SK-N-SH (cell line): ENCODE results near the gene SACS. TPM values are rescaled to one million over a fixed set of nuclear protein-coding genes. Genes with fewer than 3 reads are reported as not detected.

Experiments
- CTCF ChIA-PET: fragments of 300-600, 350-600 bp; formaldehyde crosslinking; extraction: SDS; loops from one replicate; lab custom pipeline; 2021; lab: Yijun Ruan, JAX
- POLR2A ChIA-PET: fragments of 350-600 bp; sonication (Branson Sonifier 250); formaldehyde crosslinking; extraction: SDS; loops from one replicate; lab custom pipeline; 2020; ENCODE audit warnings: antibody characterized with exemption, inconsistent platforms; lab: Yijun Ruan, JAX
- DNase-seq: peaks from one replicate; pipeline ENCODE4 v3.0.0; 2012
- H2AFZ ChIP-seq: fragments of 200-600 bp; sonication (generic); 2 replicates; pipeline ENCODE4 v1.8.1; 2016; ENCODE audit warnings: antibody characterized with exemption, mild to moderate bottlenecking, low read depth
- H3F3A ChIP-seq: fragments of 200-600 bp; sonication (generic); replicated peaks from 2 replicates; pipeline ENCODE3; 2016; ENCODE audit warnings: antibody characterized with exemption, mild to moderate bottlenecking; ENCODE audit not compliant: insufficient read depth
- H3K27ac ChIP-seq, 2 experiments: fragments of 200-500 bp in 1 of 2; fragments of 200-600 bp in 1 of 2; sonication (Bioruptor generic) in 1 of 2; sonication (generic), shearing (Covaris generic) in 1 of 2; 2 replicates each; pipeline versions ENCODE4 v1.5.1 to v1.6.1; 2014 to 2016; ENCODE audit warnings: low read depth in 2 of 2, inconsistent platforms in 1 of 2, low read length in 1 of 2, mild to moderate bottlenecking in 1 of 2, mixed read lengths in 1 of 2
- H3K27me3 ChIP-seq: fragments of 200-600 bp; sonication (generic), shearing (Covaris generic); 2 replicates; pipeline ENCODE4 v1.6.1; 2016; ENCODE audit warnings: mixed run types; ENCODE audit not compliant: insufficient read depth
- H3K36me3 ChIP-seq, 2 experiments: fragments of 200-500 bp in 1 of 2; fragments of 200-600 bp in 1 of 2; sonication (Bioruptor generic) in 1 of 2; sonication (generic) in 1 of 2; replicated peaks in 1 of 2; 2 replicates each; pipeline versions ENCODE3 to v1.5.1; 2014 to 2016; ENCODE audit warnings: low read length in 1 of 2, mild to moderate bottlenecking in 1 of 2; ENCODE audit not compliant: insufficient read depth in 2 of 2, control insufficient read depth in 1 of 2
- H3K4me1 ChIP-seq, 2 experiments: fragments of 200-500 bp in 1 of 2; fragments of 200-600 bp in 1 of 2; sonication (Bioruptor generic) in 1 of 2; sonication (generic), shearing (Covaris generic) in 1 of 2; 2 replicates each; pipeline versions ENCODE4 v1.5.1 to v1.6.1; 2014 to 2016; ENCODE audit warnings: low read depth in 1 of 2, low read length in 1 of 2, mixed run types in 1 of 2; ENCODE audit not compliant: insufficient read depth in 2 of 2, control insufficient read depth in 1 of 2
- H3K4me2 ChIP-seq: fragments of 200-600 bp; sonication (generic), shearing (Covaris generic); 2 replicates; pipeline ENCODE4 v1.6.1; 2017; ENCODE audit warnings: mixed run types
- H3K4me3 ChIP-seq, 2 experiments: fragments of 200-500 bp in 1 of 2; fragments of 200-600 bp in 1 of 2; sonication (Bioruptor generic) in 1 of 2; sonication (generic), shearing (Covaris generic) in 1 of 2; 2 replicates each; pipeline versions ENCODE4 v1.5.1 to v1.8.1; 2014 to 2016; ENCODE audit warnings: low read depth in 2 of 2, inconsistent platforms in 1 of 2, low read length in 1 of 2, mild to moderate bottlenecking in 1 of 2, mixed read lengths in 1 of 2, moderate library complexity in 1 of 2
- H3K79me2 ChIP-seq: fragments of 200-600 bp; sonication (generic); 2 replicates; pipeline ENCODE4 v1.8.1; 2017; ENCODE audit warnings: mild to moderate bottlenecking; ENCODE audit not compliant: insufficient read depth
- H3K9ac ChIP-seq: fragments of 200-600 bp; sonication (generic); 2 replicates; pipeline ENCODE4 v1.6.1; 2017; ENCODE audit warnings: mixed run types
- H3K9me2 ChIP-seq: fragments of 200-600 bp; sonication (generic); 2 replicates; pipeline ENCODE4 v1.6.1; 2017; ENCODE audit warnings: mixed run types
- H3K9me3 ChIP-seq: fragments of 200-600 bp; sonication (generic); 2 replicates; pipeline ENCODE4 v1.6.1; 2017; ENCODE audit warnings: mixed run types, mild to moderate bottlenecking, moderate library complexity
- H4K20me1 ChIP-seq: fragments of 200-600 bp; sonication (generic); 2 replicates; pipeline ENCODE4 v1.6.1; 2017; ENCODE audit warnings: mild to moderate bottlenecking, mixed run types; ENCODE audit not compliant: insufficient read depth
- CHD2 ChIP-seq: fragments of 150-350 bp; IDR thresholded peaks from 2 replicates; pipeline ENCODE4 v1.6.1; 2018; ENCODE audit warnings: low read length; ENCODE audit not compliant: partially characterized antibody
- EP300 ChIP-seq, 2 experiments: IDR thresholded peaks; 2 replicates each; pipeline versions ENCODE4 v1.4.0 to v1.6.1; 2012; ENCODE audit warnings: borderline replicate concordance in 1 of 2, low read depth in 1 of 2, low read length in 1 of 2
- FOXM1 ChIP-seq: IDR thresholded peaks from 2 replicates; pipeline ENCODE4 v1.4.0; 2012; ENCODE audit warnings: low read depth, mild to moderate bottlenecking
- GABPA ChIP-seq: IDR thresholded peaks from 2 replicates; pipeline ENCODE4 v1.4.0; 2012; ENCODE audit warnings: low read depth, mild to moderate bottlenecking
- GATA2 ChIP-seq: sonication (generic); formaldehyde crosslinking; IDR thresholded peaks from 2 replicates; pipeline ENCODE4 v1.5.0; 2020; ENCODE audit warnings: mild to moderate bottlenecking, missing genetic modification reagents
- MAX ChIP-seq: IDR thresholded peaks from 2 replicates; pipeline ENCODE4 v1.4.0; 2012; ENCODE audit warnings: low read depth
- MEF2A ChIP-seq: IDR thresholded peaks from 2 replicates; pipeline ENCODE4 v1.4.0; 2012; ENCODE audit warnings: low read depth, borderline replicate concordance
- MXI1 ChIP-seq: IDR thresholded peaks from 2 replicates; pipeline ENCODE4 v1.6.1; 2012; ENCODE audit warnings: mild to moderate bottlenecking, low read depth, low read length, improper control_type of control experiment
- NFIC ChIP-seq: IDR thresholded peaks from 2 replicates; pipeline ENCODE4 v1.4.0; 2012; ENCODE audit warnings: borderline replicate concordance
- PBX3 ChIP-seq: IDR thresholded peaks from 2 replicates; pipeline ENCODE4; 2012
- RAD21 ChIP-seq: IDR thresholded peaks from 2 replicates; pipeline ENCODE4 v1.6.1; 2012; ENCODE audit warnings: mild to moderate bottlenecking, low read length
- RCOR1 ChIP-seq: fragments of 150-350 bp; IDR thresholded peaks from 2 replicates; pipeline ENCODE4 v1.6.1; 2017; ENCODE audit warnings: antibody characterized with exemption, low read length
- RFX5 ChIP-seq: IDR thresholded peaks from 2 replicates; pipeline ENCODE4 v1.6.1; 2012; ENCODE audit warnings: mild to moderate bottlenecking, improper control_type of control experiment, low read length
- SIN3A ChIP-seq: IDR thresholded peaks from 2 replicates; pipeline ENCODE4 v1.6.1; 2012; ENCODE audit warnings: low read depth, mild to moderate bottlenecking, low read length, moderate library complexity, borderline replicate concordance
- TAF1 ChIP-seq: IDR thresholded peaks from 2 replicates; pipeline ENCODE4 v1.6.1; 2012; ENCODE audit warnings: low read depth, mild to moderate bottlenecking, low read length, moderate library complexity, borderline replicate concordance
- TCF12 ChIP-seq: IDR thresholded peaks from 2 replicates; pipeline ENCODE4 v1.4.0; 2012
- TEAD4 ChIP-seq: IDR thresholded peaks from 2 replicates; pipeline ENCODE4 v1.4.0; 2012; ENCODE audit warnings: mild to moderate bottlenecking, borderline replicate concordance; ENCODE audit not compliant: insufficient read depth
- WGBS: methylation state at CpG from one replicate; pipeline ENCODE4 v1.1.6; 2017; ENCODE audit warnings: low lambda C conversion rate; 5-methylcytosine and 5-hydroxymethylcytosine counted together
- polyA plus RNA-seq, 3 experiments: library from polyadenylated mRNA; depleted of rRNA; stranded (reverse); fragments of >200 nt; gene quantifications; 2 replicates each; pipeline ENCODE4 v1.2.3, GENCODE V29; 2012

Gene SACS
- polyA plus RNA-seq, 1 of the 3 experiments (the other 2 are of a cell fraction) = 5.9 TPM

- H3K4me2 ChIP-seq = no peak overlapping the region
- H3K9ac ChIP-seq = no peak overlapping the region
- H3K79me2 ChIP-seq = peaks cover 97% of the 10 kb centered on the region
- H3K4me3 ChIP-seq = no peak overlapping the region
- no peak overlapping the region for H2AFZ ChIP-seq
- WGBS = 40% methylated on average over 2 of the region's 2 CpGs
- TF ChIP-seq MXI1 = peak; percentile 77; the same call in 1 of the 2 replicates
- no peak for TF ChIP-seq FOXM1
- TF ChIP-seq EP300 (IDR thresholded peaks at IDR 0.05; ENCODE audit: borderline replicate concordance in 1 of 2, low read depth in 1 of 2, low read length in 1 of 2) = peak in 1 of 2 experiments; percentile 58; a peak in 1 of 4 replicates
- TF ChIP-seq PBX3 = no peak
- TF ChIP-seq GATA2 (CRISPR knock-in tag) = peak; percentile 68
- DNase-seq = peak; percentile 42
- peaks cover 71 to 89% of the 10 kb centered on the region in 2 experiments for H3K36me3 ChIP-seq
- peak overlapping the region in 1 of 2 experiments; percentile 19; a peak in 2 of 4 replicates for H3K27ac ChIP-seq
- H3K9me3 ChIP-seq = no peaks in the 10 kb centered on the region
- H3K27me3 ChIP-seq = no peaks in the 10 kb centered on the region
- H3K9me2 ChIP-seq = no peaks in the 10 kb centered on the region; the same call in 1 of the 2 replicates
- H4K20me1 ChIP-seq = peaks cover 40% of the 10 kb centered on the region
- peaks cover 38% of the 10 kb centered on the region for H3F3A ChIP-seq
- H3K4me1 ChIP-seq = peaks cover 0 to 21% of the 10 kb centered on the region in 2 experiments; a peak in 2 of 4 replicates
- CTCF ChIA-PET = no interaction called here
- POLR2A ChIA-PET = no interaction called here
Observed at GRCh38 chr13:23356368-23356767, 77.1 kb downstream of the SACS start.

- Histone ChIP-seq H3K79me2 (peaks cover 99% of the 10 kb centered on the region), H2AFZ (no peak overlapping the region), H3K27ac (no peak overlapping the region; a peak in 1 of 4 replicates), H4K20me1 (peaks cover 44% of the 10 kb centered on the region), H3K4me1 (peaks cover 0 to 21% of the 10 kb centered on the region in 2 experiments; a peak in 2 of 4 replicates), H3K9me3 (no peaks in the 10 kb centered on the region), H3F3A (peaks cover 33% of the 10 kb centered on the region), H3K27me3 (no peaks in the 10 kb centered on the region), H3K36me3 (peaks cover 75 to 96% of the 10 kb centered on the region in 2 experiments), H3K9ac (no peak overlapping the region), H3K4me2 (no peak overlapping the region), H3K4me3 (no peak overlapping the region), H3K9me2 (no peaks in the 10 kb centered on the region; the same call in 1 of the 2 replicates)
- ChIA-PET POLR2A (no interaction called here), CTCF (interaction anchor here (1.2 kb wide), 1 partner anchor 91 kb away, joined by 3 read pairs; no protein-coding TSS in a partner anchor)
- no peak for DNase-seq
- WGBS = 98% methylated on average over 5 of the region's 5 CpGs
- TF ChIP-seq GABPA (no peak), TEAD4 (no peak), TAF1 (no peak), RFX5 (no peak)
- TF ChIP-seq, all 33 proteins: peak for 0
Observed at GRCh38 chr13:23354520-23354919, 79.0 kb downstream of the SACS start.

GRCh38 chr13:23352161-23352560 is 81.3 kb downstream of the SACS start:
- H3K9ac ChIP-seq = no peak overlapping the region; the same call in 1 of the 2 replicates
- H3K79me2 ChIP-seq = peaks cover 99% of the 10 kb centered on the region
- no peaks in the 10 kb centered on the region for H3K27me3 ChIP-seq
- H3K4me3 ChIP-seq = no peak overlapping the region
- peaks cover 33% of the 10 kb centered on the region for H3F3A ChIP-seq
- H3K9me3 ChIP-seq = no peaks in the 10 kb centered on the region
- POLR2A ChIA-PET = no interaction called here
- DNase-seq = peak; percentile 69
- peaks cover 56% of the 10 kb centered on the region for H4K20me1 ChIP-seq
- no peak overlapping the region for H3K4me2 ChIP-seq
- H3K36me3 ChIP-seq = peaks cover 79 to 96% of the 10 kb centered on the region in 2 experiments
- no peak overlapping the region for H2AFZ ChIP-seq
- peaks cover 0 to 22% of the 10 kb centered on the region in 2 experiments; a peak in 2 of 4 replicates for H3K4me1 ChIP-seq
- no peaks in the 10 kb centered on the region for H3K9me2 ChIP-seq
- peak overlapping the region; percentile 19 to 75; a peak in 3 of 4 replicates for H3K27ac ChIP-seq
- WGBS = 65% methylated on average over 4 of the region's 4 CpGs
- TF ChIP-seq NFIC (0 out of 2 replicates have a peak, but pooled peaks have one; percentile 31), MXI1 (peak; percentile 84), GATA2 (CRISPR knock-in tag) (peak; percentile 62), RAD21 (peak; percentile 20), RFX5 (no peak), RCOR1 (0 out of 2 replicates have a peak, but pooled peaks have one; percentile 12), CHD2 (peak; percentile 59), EP300 (IDR thresholded peaks at IDR 0.05; ENCODE audit: borderline replicate concordance in 1 of 2, low read depth in 1 of 2, low read length in 1 of 2) (peak in 1 of 2 experiments; percentile 65; a peak in 2 of 4 replicates), SIN3A (no peak), MAX (no peak), MEF2A (no peak), TCF12 (0 out of 2 replicates have a peak, but pooled peaks have one; percentile 16)
- TF ChIP-seq, all 33 proteins: peak for 8
- CTCF ChIA-PET = interaction anchor here (0.7 to 1.2 kb wide), 2 partner anchors 17 to 75 kb away, joined by 3 to 4 read pairs; no protein-coding TSS in a partner anchor
